GM23338 (cell line): ENCODE results near the gene ULK3. TPM values are rescaled to one million over a fixed set of nuclear protein-coding genes. Genes with fewer than 3 reads are reported as not detected.

Source experiments
- ATAC-seq: fragments of 200-7000 bp; cut with Tn5 transposase; 3 replicates; pipeline ENCODE4 v1.9.1; 2020
- DNase-seq: peaks from one replicate; pipeline ENCODE4 v3.0.0-alpha.2; 2015; ENCODE audit warnings: low spot score
- H2AFZ ChIP-seq: fragments of 200-600 bp; sonication (generic); 2 replicates; pipeline ENCODE4 v1.8.0; 2016; ENCODE audit warnings: antibody characterized with exemption, mild to moderate bottlenecking, moderate library complexity
- H3F3A ChIP-seq: fragments of 200-600 bp; sonication (generic); replicated peaks from 2 replicates; pipeline ENCODE4 v1.8.0; 2017; ENCODE audit warnings: antibody characterized with exemption, mixed run types, low read depth
- H3K27ac ChIP-seq: fragments of 200-600 bp; sonication (generic); 2 replicates; pipeline ENCODE4 v1.6.1; 2016; ENCODE audit warnings: low read depth
- H3K27me3 ChIP-seq: fragments of 200-600 bp; sonication (generic); 2 replicates; pipeline ENCODE4 v1.8.0; 2016; ENCODE audit warnings: mild to moderate bottlenecking, mixed run types, moderate library complexity; ENCODE audit not compliant: insufficient read depth
- H3K36me3 ChIP-seq: fragments of 200-600 bp; sonication (generic); 2 replicates; pipeline ENCODE4 v1.8.0; 2016; ENCODE audit warnings: mild to moderate bottlenecking; ENCODE audit not compliant: insufficient read depth
- H3K4me1 ChIP-seq: fragments of 200-600 bp; sonication (generic); 2 replicates; pipeline ENCODE4 v1.8.0; 2016; ENCODE audit warnings: mild to moderate bottlenecking, moderate library complexity; ENCODE audit not compliant: insufficient read depth
- H3K4me2 ChIP-seq: fragments of 200-600 bp; sonication (generic); 2 replicates; pipeline ENCODE4 v1.7.1; 2017; ENCODE audit warnings: mixed run types
- H3K4me3 ChIP-seq: fragments of 200-600 bp; sonication (generic); 2 replicates; pipeline ENCODE4 v1.6.1; 2016; ENCODE audit warnings: mixed run types
- H3K79me2 ChIP-seq: fragments of 200-600 bp; sonication (generic); replicated peaks from 2 replicates; pipeline ENCODE4 v1.8.0; 2017; ENCODE audit warnings: mild to moderate bottlenecking; ENCODE audit not compliant: insufficient read depth
- H3K9me2 ChIP-seq: fragments of 200-600 bp; sonication (generic); 2 replicates; pipeline ENCODE4 v1.8.0; 2017; ENCODE audit not compliant: insufficient read depth
- H4K20me1 ChIP-seq: fragments of 200-600 bp; sonication (generic); replicated peaks from 2 replicates; pipeline ENCODE4 v1.8.0; 2017; ENCODE audit warnings: mild to moderate bottlenecking; ENCODE audit not compliant: insufficient read depth
- H3K27ac Mint-ChIP-seq: 2 replicates; pipeline ENCODE4 v1.8.0; 2020; ENCODE audit warnings: inconsistent platforms, mild to moderate bottlenecking, moderate library complexity, mixed read lengths
- H3K27me3 Mint-ChIP-seq: 3 replicates; pipeline ENCODE4 v1.8.0; 2022; ENCODE audit warnings: low read depth, mild to moderate bottlenecking, moderate library complexity, mixed read lengths, inconsistent platforms; ENCODE audit not compliant: insufficient read depth, poor library complexity
- H3K36me3 Mint-ChIP-seq: 3 replicates; pipeline ENCODE4 v1.8.0; 2021; ENCODE audit warnings: low read depth, mild to moderate bottlenecking, inconsistent platforms, moderate library complexity, mixed read lengths
- H3K4me1 Mint-ChIP-seq: 3 replicates; pipeline ENCODE4 v1.8.0; 2020; ENCODE audit warnings: mild to moderate bottlenecking, inconsistent platforms, mixed read lengths
- H3K4me3 Mint-ChIP-seq: 3 replicates; pipeline ENCODE4 v1.8.0; 2021; ENCODE audit warnings: moderate library complexity, mild to moderate bottlenecking, inconsistent platforms, mixed read lengths
- H3K9me3 Mint-ChIP-seq: 3 replicates; pipeline ENCODE4 v1.8.0; 2020; ENCODE audit warnings: moderate library complexity, mild to moderate bottlenecking, inconsistent platforms, mixed read lengths
- CREB1 ChIP-seq: fragments of 250-450 bp; sonication (Bioruptor Pico); IDR thresholded peaks from 2 replicates; pipeline ENCODE4 v1.5.0; 2020; ENCODE audit warnings: low read depth, mild to moderate bottlenecking, moderate library complexity
- EZH2phosphoT487 ChIP-seq: fragments of 200-600 bp; sonication (generic); IDR thresholded peaks from one replicate; pipeline ENCODE4 v1.8.1; 2018; ENCODE audit warnings: antibody characterized with exemption; ENCODE audit not compliant: unreplicated experiment
- JUNB ChIP-seq: IDR thresholded peaks from one replicate; pipeline ENCODE4 v1.6.1; 2016; ENCODE audit warnings: antibody characterized with exemption; ENCODE audit not compliant: unreplicated experiment
- NANOG ChIP-seq: IDR thresholded peaks from 2 replicates; pipeline ENCODE4 v1.6.1; 2016; ENCODE audit warnings: antibody characterized with exemption, borderline replicate concordance
- POLR2AphosphoS5 ChIP-seq: IDR thresholded peaks from 2 replicates; pipeline ENCODE4 v1.6.1; 2016; ENCODE audit warnings: antibody characterized with exemption, low read depth
- STAT1 ChIP-seq: IDR thresholded peaks from one replicate; pipeline ENCODE4 v1.6.1; 2016; ENCODE audit warnings: antibody characterized with exemption; ENCODE audit not compliant: unreplicated experiment
- ZNF114 ChIP-seq: fragments of 250-450 bp; sonication (Bioruptor Pico); IDR thresholded peaks from 2 replicates; pipeline ENCODE4 v1.5.0; 2020; ENCODE audit warnings: mild to moderate bottlenecking, moderate library complexity
- ZNF331 ChIP-seq: fragments of 250-450 bp; sonication (Bioruptor Pico); IDR thresholded peaks from 2 replicates; pipeline ENCODE4 v1.5.0; 2020; ENCODE audit warnings: low read depth, mild to moderate bottlenecking, moderate library complexity
- polyA plus RNA-seq: library from polyadenylated mRNA; unstranded; fragments of >200 nt; fragmentation: Nextera tagmentation; extraction: Ambion mirVana; gene quantifications from 2 replicates; pipeline ENCODE4 v1.2.1, GENCODE V29; 2016
- total RNA-seq: library from RNA; depleted of rRNA; stranded (reverse); fragments of >200 nt; shearing (Covaris generic); gene quantifications from 2 replicates; pipeline ENCODE4 v1.2.3, GENCODE V29; 2014
- TF ChIP-seq, protein P1 (sequence below): fragments of 250-450 bp; sonication (Bioruptor Pico); IDR thresholded peaks from 2 replicates; pipeline ENCODE4 v1.5.0; 2020; ENCODE audit warnings: mild to moderate bottlenecking, moderate library complexity
- TF ChIP-seq, protein P2 (sequence below): IDR thresholded peaks from 2 replicates; pipeline ENCODE4 v1.6.1; 2016; ENCODE audit warnings: antibody characterized with exemption
- TF ChIP-seq, protein P3 (sequence below): IDR thresholded peaks from one replicate; pipeline ENCODE4 v1.6.1; 2018; ENCODE audit warnings: antibody characterized with exemption; ENCODE audit not compliant: unreplicated experiment

Gene ULK3
- total and polyA plus RNA-seq, 2 experiments from 2014 or later = 20.3 to 35.4 TPM

DNA sequence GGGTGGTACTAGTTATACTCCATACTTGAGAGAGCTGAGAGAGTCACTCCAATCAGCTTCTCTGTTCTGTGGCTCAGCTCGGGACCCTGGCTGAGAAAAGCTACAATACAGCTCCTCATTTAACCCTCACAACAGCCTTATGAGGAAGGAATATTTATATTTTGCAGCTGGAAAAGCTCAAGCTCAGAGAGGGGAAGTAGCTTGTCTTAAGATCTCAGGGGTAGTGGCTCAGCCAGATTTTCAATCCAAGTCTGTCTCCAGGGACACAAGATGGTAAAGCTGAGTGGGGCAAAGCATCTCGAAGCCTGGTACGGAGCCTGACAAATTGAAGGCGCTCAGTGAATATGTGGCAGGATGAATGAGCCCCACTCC, 15.4 kb upstream of the ULK3 start:
- Histone ChIP-seq H3K79me2 (peaks cover 23% of the 10 kb centered on the region; the same call in 1 of the 2 replicates), H3K4me3 (no peak overlapping the region), H3F3A (no peaks in the 10 kb centered on the region), H3K4me2 (no peak overlapping the region), H4K20me1 (peaks cover 4% of the 10 kb centered on the region; the same call in 1 of the 2 replicates), H3K27me3 (no peaks in the 10 kb centered on the region), H3K27ac (no peak overlapping the region), H3K4me1 (no peaks in the 10 kb centered on the region), H2AFZ (no peak overlapping the region), H3K36me3 (no peaks in the 10 kb centered on the region), H3K9me2 (no peaks in the 10 kb centered on the region)
- H3K4me3 Mint-ChIP-seq = no peak overlapping the region
- DNase-seq (no peak), ATAC-seq (no peak)
- H3K4me1 Mint-ChIP-seq = no peaks in the 10 kb centered on the region; the same call in 2 of the 3 replicates
- peaks cover 3% of the 10 kb centered on the region; the same call in 1 of the 3 replicates for H3K36me3 Mint-ChIP-seq
- H3K9me3 Mint-ChIP-seq = no peaks in the 10 kb centered on the region
- no peak for TF ChIP-seq JUNB
- TF ChIP-seq NANOG = no peak
- peaks cover 1% of the 10 kb centered on the region for H3K27me3 Mint-ChIP-seq
- no peak overlapping the region for H3K27ac Mint-ChIP-seq

DNA sequence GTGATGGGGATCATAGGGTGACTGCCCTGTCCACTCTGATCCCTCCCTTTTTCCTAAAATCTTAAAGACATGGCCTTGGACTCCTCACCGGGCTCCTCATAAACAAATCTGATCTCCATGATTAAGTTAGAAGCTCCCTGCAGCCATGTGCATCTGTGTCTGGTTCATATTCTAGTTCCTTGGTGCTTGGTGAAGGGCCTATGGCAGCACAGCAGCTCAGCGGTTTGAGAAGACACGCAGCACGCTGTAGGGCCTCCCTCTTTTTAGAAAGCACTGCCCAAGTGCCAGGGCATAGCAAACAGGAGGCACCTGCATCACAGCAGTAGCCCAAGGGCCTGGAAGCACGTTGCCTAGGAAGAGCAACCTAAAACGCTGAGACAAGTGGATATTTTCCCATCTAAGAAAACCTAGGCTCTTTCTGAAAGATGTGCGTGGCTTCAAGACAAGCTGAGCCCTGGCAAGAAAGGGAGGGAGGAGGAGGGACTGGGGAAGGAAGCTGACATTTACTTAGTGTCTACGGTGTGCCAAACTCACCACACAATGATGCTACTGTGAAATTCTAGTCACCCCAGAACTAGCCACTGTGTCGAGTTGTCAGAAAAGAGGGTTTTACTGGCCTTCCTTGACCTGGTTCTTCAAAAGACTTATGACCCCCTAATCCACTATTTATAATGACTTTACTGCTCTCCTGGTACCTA, 14.9 kb upstream of the ULK3 start:
- Histone ChIP-seq H3F3A (no peaks in the 10 kb centered on the region), H3K79me2 (peaks cover 22% of the 10 kb centered on the region; the same call in 1 of the 2 replicates), H3K4me2 (no peak overlapping the region), H3K4me1 (no peaks in the 10 kb centered on the region), H3K27ac (no peak overlapping the region), H3K27me3 (no peaks in the 10 kb centered on the region), H3K9me2 (no peaks in the 10 kb centered on the region), H4K20me1 (peaks cover 4% of the 10 kb centered on the region; the same call in 1 of the 2 replicates), H3K36me3 (no peaks in the 10 kb centered on the region), H2AFZ (no peak overlapping the region), H3K4me3 (no peak overlapping the region)
- Mint-ChIP-seq H3K4me1 (no peaks in the 10 kb centered on the region; the same call in 2 of the 3 replicates), H3K27ac (no peak overlapping the region), H3K4me3 (no peak overlapping the region), H3K9me3 (no peaks in the 10 kb centered on the region), H3K27me3 (peaks cover 1% of the 10 kb centered on the region), H3K36me3 (peaks cover 6% of the 10 kb centered on the region; the same call in 1 of the 3 replicates)
- DNase-seq (no peak), ATAC-seq (no peak)
- TF ChIP-seq STAT1 = no peak
- TF ChIP-seq CREB1 (CRISPR knock-in tag) = no peak
- TF ChIP-seq, protein P1, sequence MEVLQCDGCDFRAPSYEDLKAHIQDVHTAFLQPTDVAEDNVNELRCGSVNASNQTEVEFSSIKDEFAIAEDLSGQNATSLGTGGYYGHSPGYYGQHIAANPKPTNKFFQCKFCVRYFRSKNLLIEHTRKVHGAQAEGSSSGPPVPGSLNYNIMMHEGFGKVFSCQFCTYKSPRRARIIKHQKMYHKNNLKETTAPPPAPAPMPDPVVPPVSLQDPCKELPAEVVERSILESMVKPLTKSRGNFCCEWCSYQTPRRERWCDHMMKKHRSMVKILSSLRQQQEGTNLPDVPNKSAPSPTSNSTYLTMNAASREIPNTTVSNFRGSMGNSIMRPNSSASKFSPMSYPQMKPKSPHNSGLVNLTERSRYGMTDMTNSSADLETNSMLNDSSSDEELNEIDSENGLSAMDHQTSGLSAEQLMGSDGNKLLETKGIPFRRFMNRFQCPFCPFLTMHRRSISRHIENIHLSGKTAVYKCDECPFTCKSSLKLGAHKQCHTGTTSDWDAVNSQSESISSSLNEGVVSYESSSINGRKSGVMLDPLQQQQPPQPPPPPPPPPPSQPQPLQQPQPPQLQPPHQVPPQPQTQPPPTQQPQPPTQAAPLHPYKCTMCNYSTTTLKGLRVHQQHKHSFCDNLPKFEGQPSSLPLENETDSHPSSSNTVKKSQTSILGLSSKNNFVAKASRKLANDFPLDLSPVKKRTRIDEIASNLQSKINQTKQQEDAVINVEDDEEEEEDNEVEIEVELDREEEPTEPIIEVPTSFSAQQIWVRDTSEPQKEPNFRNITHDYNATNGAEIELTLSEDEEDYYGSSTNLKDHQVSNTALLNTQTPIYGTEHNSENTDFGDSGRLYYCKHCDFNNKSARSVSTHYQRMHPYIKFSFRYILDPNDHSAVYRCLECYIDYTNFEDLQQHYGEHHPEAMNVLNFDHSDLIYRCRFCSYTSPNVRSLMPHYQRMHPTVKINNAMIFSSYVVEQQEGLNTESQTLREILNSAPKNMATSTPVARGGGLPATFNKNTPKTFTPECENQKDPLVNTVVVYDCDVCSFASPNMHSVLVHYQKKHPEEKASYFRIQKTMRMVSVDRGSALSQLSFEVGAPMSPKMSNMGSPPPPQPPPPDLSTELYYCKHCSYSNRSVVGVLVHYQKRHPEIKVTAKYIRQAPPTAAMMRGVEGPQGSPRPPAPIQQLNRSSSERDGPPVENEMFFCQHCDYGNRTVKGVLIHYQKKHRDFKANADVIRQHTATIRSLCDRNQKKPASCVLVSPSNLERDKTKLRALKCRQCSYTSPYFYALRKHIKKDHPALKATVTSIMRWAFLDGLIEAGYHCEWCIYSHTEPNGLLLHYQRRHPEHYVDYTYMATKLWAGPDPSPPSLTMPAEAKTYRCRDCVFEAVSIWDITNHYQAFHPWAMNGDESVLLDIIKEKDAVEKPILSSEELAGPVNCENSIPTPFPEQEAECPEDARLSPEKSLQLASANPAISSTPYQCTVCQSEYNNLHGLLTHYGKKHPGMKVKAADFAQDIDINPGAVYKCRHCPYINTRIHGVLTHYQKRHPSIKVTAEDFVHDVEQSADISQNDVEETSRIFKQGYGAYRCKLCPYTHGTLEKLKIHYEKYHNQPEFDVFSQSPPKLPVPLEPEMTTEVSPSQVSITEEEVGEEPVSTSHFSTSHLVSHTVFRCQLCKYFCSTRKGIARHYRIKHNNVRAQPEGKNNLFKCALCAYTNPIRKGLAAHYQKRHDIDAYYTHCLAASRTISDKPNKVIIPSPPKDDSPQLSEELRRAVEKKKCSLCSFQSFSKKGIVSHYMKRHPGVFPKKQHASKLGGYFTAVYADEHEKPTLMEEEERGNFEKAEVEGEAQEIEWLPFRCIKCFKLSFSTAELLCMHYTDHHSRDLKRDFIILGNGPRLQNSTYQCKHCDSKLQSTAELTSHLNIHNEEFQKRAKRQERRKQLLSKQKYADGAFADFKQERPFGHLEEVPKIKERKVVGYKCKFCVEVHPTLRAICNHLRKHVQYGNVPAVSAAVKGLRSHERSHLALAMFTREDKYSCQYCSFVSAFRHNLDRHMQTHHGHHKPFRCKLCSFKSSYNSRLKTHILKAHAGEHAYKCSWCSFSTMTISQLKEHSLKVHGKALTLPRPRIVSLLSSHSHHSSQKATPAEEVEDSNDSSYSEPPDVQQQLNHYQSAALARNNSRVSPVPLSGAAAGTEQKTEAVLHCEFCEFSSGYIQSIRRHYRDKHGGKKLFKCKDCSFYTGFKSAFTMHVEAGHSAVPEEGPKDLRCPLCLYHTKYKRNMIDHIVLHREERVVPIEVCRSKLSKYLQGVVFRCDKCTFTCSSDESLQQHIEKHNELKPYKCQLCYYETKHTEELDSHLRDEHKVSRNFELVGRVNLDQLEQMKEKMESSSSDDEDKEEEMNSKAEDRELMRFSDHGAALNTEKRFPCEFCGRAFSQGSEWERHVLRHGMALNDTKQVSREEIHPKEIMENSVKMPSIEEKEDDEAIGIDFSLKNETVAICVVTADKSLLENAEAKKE (CRISPR knock-in tag) = no peak
- no peak for TF ChIP-seq EZH2phosphoT487
- no peak for TF ChIP-seq NANOG
- TF ChIP-seq, protein P2, sequence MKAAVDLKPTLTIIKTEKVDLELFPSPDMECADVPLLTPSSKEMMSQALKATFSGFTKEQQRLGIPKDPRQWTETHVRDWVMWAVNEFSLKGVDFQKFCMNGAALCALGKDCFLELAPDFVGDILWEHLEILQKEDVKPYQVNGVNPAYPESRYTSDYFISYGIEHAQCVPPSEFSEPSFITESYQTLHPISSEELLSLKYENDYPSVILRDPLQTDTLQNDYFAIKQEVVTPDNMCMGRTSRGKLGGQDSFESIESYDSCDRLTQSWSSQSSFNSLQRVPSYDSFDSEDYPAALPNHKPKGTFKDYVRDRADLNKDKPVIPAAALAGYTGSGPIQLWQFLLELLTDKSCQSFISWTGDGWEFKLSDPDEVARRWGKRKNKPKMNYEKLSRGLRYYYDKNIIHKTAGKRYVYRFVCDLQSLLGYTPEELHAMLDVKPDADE = no peak
- TF ChIP-seq ZNF114 (CRISPR knock-in tag) = no peak
- TF ChIP-seq ZNF331 (CRISPR knock-in tag) = no peak
- no peak for TF ChIP-seq POLR2AphosphoS5
- TF ChIP-seq, protein P3, sequence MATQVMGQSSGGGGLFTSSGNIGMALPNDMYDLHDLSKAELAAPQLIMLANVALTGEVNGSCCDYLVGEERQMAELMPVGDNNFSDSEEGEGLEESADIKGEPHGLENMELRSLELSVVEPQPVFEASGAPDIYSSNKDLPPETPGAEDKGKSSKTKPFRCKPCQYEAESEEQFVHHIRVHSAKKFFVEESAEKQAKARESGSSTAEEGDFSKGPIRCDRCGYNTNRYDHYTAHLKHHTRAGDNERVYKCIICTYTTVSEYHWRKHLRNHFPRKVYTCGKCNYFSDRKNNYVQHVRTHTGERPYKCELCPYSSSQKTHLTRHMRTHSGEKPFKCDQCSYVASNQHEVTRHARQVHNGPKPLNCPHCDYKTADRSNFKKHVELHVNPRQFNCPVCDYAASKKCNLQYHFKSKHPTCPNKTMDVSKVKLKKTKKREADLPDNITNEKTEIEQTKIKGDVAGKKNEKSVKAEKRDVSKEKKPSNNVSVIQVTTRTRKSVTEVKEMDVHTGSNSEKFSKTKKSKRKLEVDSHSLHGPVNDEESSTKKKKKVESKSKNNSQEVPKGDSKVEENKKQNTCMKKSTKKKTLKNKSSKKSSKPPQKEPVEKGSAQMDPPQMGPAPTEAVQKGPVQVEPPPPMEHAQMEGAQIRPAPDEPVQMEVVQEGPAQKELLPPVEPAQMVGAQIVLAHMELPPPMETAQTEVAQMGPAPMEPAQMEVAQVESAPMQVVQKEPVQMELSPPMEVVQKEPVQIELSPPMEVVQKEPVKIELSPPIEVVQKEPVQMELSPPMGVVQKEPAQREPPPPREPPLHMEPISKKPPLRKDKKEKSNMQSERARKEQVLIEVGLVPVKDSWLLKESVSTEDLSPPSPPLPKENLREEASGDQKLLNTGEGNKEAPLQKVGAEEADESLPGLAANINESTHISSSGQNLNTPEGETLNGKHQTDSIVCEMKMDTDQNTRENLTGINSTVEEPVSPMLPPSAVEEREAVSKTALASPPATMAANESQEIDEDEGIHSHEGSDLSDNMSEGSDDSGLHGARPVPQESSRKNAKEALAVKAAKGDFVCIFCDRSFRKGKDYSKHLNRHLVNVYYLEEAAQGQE = no peak
